Measurements from ENCODE around the gene GPR84.

Gene GPR84

GRCh38 chr12:54387114-54387467 lies 22.8 kb upstream of the GPR84 start:
- no peak for DNase-seq (ENCODE audit: extremely low read depth, low read depth)
- no peak for TF ChIP-seq CTCF (IDR thresholded peaks at IDR 0.05; ENCODE audit: low read depth, low read length)

- TF ChIP-seq CTCF (IDR thresholded peaks at IDR 0.05; ENCODE audit: low read depth, low read length), result no peak
- DNase-seq (ENCODE audit: extremely low read depth, low read depth), result no peak
These were observed 22.3 kb upstream of the GPR84 start for GRCh38 chr12:54386403-54387113.

- TF ChIP-seq CTCF (IDR thresholded peaks at IDR 0.05; ENCODE audit: low read depth, low read length), result no peak
These were observed 21.1 kb upstream of the GPR84 start for GRCh38 chr12:54385251-54385914.

GRCh38 chr12:54384591-54385041 lies 20.3 kb upstream of the GPR84 start, which contains the start of gene ZNF385A:
Gene ZNF385A, minus strand, starts transcription at chr12:54384733. Its CDS starts 219 bp downstream, at chr12:54384514.
- TF ChIP-seq CTCF (IDR thresholded peaks at IDR 0.05; ENCODE audit: low read depth, low read length), result no peak
- no peak for DNase-seq (ENCODE audit: extremely low read depth, low read depth)

More at GRCh38 chr12:54385251-54385914, 21.1 kb upstream of the GPR84 start:
- DNase-seq (ENCODE audit: extremely low read depth, low read depth), result no peak

GRCh38 chr12:54383041-54383609 lies 18.8 kb upstream of the GPR84 start:
- peak; percentile 78 for DNase-seq (ENCODE audit: extremely low read depth, low read depth)

GRCh38 chr12:54381136-54381535 lies 16.9 kb upstream of the GPR84 start:
- TF ChIP-seq CTCF (IDR thresholded peaks at IDR 0.05; ENCODE audit: low read depth, low read length), result no peak
- no peak for DNase-seq (ENCODE audit: extremely low read depth, low read depth)

More at GRCh38 chr12:54383041-54383609, 18.8 kb upstream of the GPR84 start:
- no peak for TF ChIP-seq CTCF (IDR thresholded peaks at IDR 0.05; ENCODE audit: low read depth, low read length)

All from AG09319 (cell line).